ENCODE results near the gene TMEM203.
A peak's percentile ranks its signal among the peaks of the same experiment; 100 is the strongest.
"Not testable (repeated sequence)": the region's sequence is repeated elsewhere in the genome, so short reads cannot be mapped to it uniquely, and the experiment has no call there.

TMEM203 gene, protein sequence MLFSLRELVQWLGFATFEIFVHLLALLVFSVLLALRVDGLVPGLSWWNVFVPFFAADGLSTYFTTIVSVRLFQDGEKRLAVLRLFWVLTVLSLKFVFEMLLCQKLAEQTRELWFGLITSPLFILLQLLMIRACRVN

GRCh38 chr9:137205126-137206069, at the start of gene TMEM203, which contains the start of gene NDOR1:
TMEM203 (minus strand) TSS chr9:137205648; CDS start chr9:137205414, 234 bp downstream.
NDOR1 (plus strand) TSS chr9:137205700; CDS start chr9:137205778, 78 bp downstream.
- peak; percentile 99 for DNase-seq (ENCODE audit: low spot score)

DNA sequence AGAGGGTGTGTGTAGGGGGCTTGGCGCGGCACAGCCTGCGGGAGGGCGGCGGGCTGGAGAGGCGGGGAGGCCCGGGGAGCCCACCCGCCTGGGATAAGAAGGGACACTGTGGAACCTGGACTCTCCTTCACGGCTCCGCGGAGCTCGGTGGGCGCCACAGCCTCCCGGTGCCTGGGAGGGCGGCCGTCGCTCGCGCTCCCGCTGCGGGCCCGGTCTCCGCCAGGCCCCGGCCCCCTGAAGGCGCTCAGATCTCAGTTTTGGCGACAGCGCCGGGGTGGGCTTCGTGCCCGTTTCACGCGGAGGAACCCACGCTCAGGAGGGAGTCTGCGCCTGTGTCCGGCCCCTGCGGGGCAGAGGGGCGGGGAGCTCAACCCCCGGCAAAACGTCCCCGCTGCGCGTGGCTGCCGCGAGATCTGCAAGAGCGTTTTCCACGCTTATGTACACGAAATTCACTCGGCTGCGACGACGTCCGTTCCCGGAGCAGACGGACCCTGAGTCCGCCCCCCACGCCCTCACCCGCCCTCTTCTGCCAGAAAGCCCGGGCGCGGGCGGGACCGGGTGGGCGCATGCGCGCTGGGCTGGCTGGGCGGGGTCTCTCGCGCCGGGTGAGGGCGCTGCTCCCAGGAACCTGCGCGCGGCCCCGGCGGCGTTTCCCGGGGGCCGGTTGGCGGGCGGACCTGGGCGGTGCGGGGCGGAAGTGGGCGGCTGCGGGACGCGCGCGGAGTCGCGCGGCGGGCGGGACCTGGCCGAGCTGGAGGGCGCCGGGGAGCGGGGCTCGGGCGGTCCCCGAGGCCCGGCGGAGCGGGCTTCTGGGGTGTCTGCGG, 49.4 kb upstream of the TMEM203 start, which contains the start of gene NELFB:
Gene NELFB (plus strand): TSS at position 704 of the 824 bp plus-strand sequence.
- DNase-seq (ENCODE audit: low spot score), result peak; percentile 100

GRCh38 chr9:137253717-137254623, 48.5 kb upstream of the TMEM203 start:
- DNase-seq (ENCODE audit: low spot score), result no peak

DNA sequence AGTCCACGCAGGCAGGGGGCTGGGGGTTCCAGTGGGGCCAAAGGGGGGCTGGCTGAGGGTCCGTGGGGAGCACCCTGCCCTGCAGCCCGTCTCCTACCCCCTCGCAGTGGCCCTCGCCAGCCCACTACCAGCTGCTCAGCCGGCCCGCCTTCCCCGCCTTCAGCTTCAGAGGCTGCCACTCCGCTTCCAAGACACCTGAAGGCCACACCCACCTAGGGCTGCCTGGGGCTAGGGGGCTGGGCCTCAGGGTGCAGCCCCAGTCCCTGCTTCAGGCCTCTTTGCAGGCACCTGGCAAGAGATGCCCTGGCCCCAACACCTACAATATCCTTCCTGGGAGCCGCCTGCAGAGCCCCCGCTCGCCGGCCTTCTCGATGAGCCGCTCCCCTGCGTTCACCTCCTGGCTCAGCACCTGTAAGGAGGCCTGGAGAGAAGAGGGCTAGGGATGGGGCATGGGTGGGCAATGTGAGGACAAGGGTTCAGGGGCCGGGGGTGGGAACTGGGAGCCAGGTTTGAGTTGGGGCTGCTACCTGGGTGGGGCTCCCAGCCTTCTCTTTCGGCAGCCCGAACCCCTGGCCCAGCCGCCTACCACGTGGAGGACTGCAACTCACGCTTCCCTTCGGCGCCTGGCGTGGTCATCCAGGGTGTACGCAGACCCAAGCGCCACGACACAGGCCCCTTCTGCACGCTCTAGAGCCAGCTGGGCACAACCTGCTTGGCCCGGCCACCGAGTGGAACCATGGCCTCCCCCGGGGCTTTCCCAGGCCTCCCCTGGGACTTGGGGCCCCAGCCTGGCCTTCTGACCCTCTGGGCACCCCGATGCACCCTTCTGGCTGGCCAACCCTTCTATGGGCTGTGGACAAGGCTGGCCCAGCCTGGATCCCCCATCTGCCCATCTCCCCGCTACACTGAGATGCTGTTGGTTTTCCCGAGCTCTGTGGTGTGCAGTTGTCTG, 47.4 kb upstream of the TMEM203 start:
- peak; percentile 79 for DNase-seq (ENCODE audit: low spot score)

- no peak for DNase-seq (ENCODE audit: low spot score)
These were observed 46.2 kb upstream of the TMEM203 start for GRCh38 chr9:137251490-137252268.

- no peak for DNase-seq (ENCODE audit: low spot score)
These were observed 45.7 kb upstream of the TMEM203 start, which contains the start of gene STPG3 for GRCh38 chr9:137251194-137251461. STPG3 (plus strand) TSS chr9:137251286; CDS start chr9:137251287, 1 bp downstream.

GRCh38 chr9:137250329-137251193, 45.1 kb upstream of the TMEM203 start:
- DNase-seq (ENCODE audit: low spot score), result no peak

GRCh38 chr9:137247916-137248175, 42.4 kb upstream of the TMEM203 start:
- no peak for DNase-seq (ENCODE audit: low spot score)

DNA sequence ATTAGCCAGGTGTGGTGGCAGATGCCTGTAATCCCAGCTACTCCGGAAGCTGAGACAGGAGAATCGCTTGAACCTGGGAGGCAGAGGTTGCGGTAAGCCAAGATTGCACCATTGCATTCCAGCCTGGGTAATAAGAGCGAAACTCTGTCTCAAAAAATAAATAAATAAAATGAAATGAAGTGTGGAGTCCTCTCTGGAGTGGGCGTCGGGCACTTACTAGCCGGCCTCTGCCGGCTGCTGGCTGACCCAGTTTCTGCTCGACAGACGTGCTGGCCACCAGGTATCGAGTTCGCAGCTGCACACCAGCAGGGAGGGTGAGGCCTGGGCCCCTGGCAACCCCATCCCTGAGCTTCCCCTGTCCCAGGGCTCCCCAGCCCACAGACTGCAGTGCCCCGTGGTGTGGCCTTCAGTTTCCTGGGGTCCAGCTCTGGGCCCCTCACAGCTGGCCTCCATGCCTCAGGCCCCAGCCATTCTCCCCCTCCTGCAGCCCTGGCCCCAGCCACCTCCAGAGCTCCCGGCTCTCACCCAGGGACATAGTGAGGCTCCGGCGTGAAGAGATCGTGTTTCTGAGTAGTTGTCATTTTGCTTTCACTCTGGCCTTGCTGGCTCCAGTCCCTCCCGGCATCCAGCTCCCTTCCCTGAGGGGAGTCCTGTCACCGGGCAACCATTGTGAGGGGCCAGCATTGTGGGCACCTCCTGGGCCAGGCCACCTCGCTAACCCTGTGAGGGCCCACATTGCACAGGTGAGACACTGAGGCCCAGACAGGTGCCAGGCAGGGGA, 41.9 kb upstream of the TMEM203 start:
- no peak for DNase-seq (ENCODE audit: low spot score)

GRCh38 chr9:137245450-137246421, 40.3 kb upstream of the TMEM203 start:
- DNase-seq (ENCODE audit: low spot score), result no peak

DNA sequence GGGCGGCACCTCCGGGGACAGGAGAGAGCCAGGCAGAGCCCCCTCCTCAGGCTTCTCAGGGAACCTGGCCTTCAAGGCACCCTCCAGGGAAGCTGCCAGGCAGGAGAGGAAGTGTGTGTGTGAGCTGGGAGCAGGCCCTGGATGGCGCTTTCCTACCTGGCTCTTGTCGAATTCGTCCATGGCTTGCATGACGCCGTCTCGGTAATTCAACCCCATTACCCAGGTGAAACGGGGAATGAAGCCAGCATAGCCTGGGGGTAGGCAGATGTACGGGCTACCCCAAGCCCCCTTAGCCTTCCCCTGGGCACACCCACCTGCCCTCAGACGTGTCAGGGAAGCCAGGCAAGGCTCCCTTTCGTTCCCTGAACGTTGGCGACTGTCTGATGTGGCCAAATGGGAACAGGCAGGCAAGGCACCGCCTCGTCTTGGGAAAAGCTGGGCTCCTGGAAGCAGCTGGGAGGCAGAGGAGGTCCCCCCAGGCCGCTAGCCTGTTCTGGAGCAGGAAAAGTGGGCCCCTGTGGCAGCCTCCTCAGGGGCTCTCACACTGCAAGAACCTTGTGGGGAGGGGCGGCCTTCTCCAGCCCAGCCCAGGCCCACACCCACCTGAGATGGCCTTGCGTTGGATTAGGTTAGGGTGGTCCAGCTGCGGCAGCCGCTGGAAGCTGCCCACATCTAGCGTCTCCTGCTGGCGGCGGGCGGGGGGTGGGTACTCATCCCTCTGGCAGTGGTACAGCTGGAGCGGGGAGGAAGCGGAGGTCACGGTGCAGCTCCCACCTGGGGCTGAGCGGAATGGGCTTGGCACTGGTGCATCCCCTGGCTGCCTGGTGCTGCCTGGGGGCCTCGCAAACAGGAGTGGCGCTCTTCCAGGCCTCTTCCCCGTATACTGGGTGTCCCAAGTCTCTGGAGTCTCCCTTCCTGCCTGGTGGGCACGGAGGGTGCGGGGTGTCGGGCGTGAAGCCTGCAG, 39.3 kb upstream of the TMEM203 start:
- DNase-seq (ENCODE audit: low spot score), result peak; percentile 60

DNA sequence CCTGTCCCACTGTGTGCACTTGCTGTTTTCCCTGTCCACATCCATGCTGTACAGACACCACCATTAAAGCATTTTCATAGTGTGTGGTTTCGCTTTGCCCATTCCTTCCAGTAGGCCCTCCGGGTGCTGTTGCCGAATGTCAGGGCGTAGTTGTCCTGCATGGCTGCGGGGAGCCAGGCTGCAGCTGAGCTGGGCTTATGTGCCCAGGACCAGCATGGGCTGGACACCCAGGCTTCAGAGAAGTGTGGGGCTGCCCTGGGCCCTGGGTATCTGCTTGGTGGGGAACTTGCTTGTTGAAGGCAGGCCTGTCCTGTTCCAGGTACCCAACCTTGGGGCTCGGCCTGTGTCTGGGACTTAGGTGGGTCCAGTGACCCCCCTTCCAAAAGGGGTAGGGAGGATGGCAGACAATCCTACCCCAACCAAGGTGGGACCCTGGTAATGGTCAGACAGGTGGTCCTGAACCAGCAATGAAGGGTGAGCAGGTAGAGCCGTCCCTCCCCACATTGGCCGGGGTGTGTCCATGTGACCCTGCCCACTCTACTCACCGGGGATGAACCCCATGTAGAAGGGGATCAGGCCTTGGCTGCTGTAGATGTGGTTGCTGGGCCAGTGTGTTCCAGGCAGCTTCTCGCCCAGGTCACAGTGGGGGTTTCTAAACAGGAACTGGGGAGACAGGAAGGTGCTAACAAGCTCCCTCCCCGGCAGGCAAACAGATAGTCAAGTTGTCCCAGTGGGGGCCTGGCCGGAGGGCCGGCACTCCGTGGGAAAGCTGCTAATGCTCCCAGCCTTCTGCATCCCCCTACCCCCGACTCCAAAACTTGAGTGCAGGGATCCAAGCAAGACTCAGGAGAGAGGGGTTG, 38.4 kb upstream of the TMEM203 start:
- DNase-seq (ENCODE audit: low spot score), result no peak

DNA sequence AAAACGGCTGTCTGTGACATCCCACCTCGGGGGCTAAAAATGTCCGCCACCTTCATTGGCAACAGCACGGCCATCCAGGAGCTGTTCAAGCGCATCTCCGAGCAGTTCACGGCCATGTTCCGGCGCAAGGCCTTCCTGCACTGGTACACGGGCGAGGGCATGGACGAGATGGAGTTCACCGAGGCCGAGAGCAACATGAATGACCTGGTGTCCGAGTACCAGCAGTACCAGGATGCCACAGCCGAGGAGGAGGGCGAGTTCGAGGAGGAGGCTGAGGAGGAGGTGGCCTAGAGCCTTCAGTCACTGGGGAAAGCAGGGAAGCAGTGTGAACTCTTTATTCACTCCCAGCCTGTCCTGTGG, 37.8 kb upstream of the TMEM203 start:
- not testable (repeated sequence) for DNase-seq (ENCODE audit: low spot score)

All from iPS-NIHi11 (cell line).